DOHH2 (cell line): Measurements from ENCODE around the gene UBAP1.

Experiments used
- H3F3A ChIP-seq: fragments of 200-600 bp; sonication (generic), shearing (Covaris generic); 2 replicates; pipeline ENCODE4 v1.6.0; 2016; ENCODE audit warnings: antibody characterized with exemption, mild to moderate bottlenecking; ENCODE audit not compliant: control insufficient read depth, insufficient read depth
- H3K27ac ChIP-seq: fragments of 200-600 bp; sonication (generic); 2 replicates; pipeline ENCODE4 v1.5.1; 2014; ENCODE audit warnings: low read depth, mild to moderate bottlenecking, low read length, moderate library complexity
- H3K27me3 ChIP-seq: fragments of 200-600 bp; sonication (generic); 2 replicates; pipeline ENCODE4 v1.6.1; 2014; ENCODE audit warnings: mild to moderate bottlenecking, low read length, mixed read lengths; ENCODE audit not compliant: control insufficient read depth
- H3K36me3 ChIP-seq: fragments of 200-600 bp; sonication (generic); 2 replicates; pipeline ENCODE4 v1.6.1; 2014; ENCODE audit warnings: mild to moderate bottlenecking, low read length, moderate library complexity, mixed read lengths; ENCODE audit not compliant: control insufficient read depth
- H3K4me1 ChIP-seq: fragments of 200-600 bp; sonication (generic); 2 replicates; pipeline ENCODE4 v1.6.1; 2014; ENCODE audit warnings: mild to moderate bottlenecking, low read length, mixed read lengths; ENCODE audit not compliant: control insufficient read depth
- H3K4me2 ChIP-seq: fragments of 200-600 bp; sonication (generic); 2 replicates; pipeline ENCODE4 v1.6.0; 2014; ENCODE audit warnings: mild to moderate bottlenecking, low read length, moderate library complexity
- H3K4me3 ChIP-seq: fragments of 200-600 bp; sonication (generic); 2 replicates; pipeline ENCODE4 v1.5.1; 2014; ENCODE audit warnings: mild to moderate bottlenecking, low read length, mixed read lengths
- H3K79me2 ChIP-seq: fragments of 200-600 bp; sonication (generic); 2 replicates; pipeline ENCODE4 v1.6.1; 2014; ENCODE audit warnings: mild to moderate bottlenecking, low read length, mixed read lengths; ENCODE audit not compliant: control insufficient read depth
- H3K9me2 ChIP-seq: fragments of 200-600 bp; sonication (generic); replicated peaks from 2 replicates; pipeline ENCODE4 v1.6.1; 2014; ENCODE audit warnings: mild to moderate bottlenecking, low read length, mixed read lengths; ENCODE audit not compliant: control insufficient read depth
- H3K9me3 ChIP-seq: fragments of 200-600 bp; sonication (generic); 2 replicates; pipeline ENCODE4 v1.6.1; 2014; ENCODE audit warnings: antibody characterized with exemption, low read length, mixed read lengths; ENCODE audit not compliant: control insufficient read depth, insufficient read depth
- H4K20me1 ChIP-seq: fragments of 200-600 bp; sonication (generic); 2 replicates; pipeline ENCODE4 v1.6.0; 2014; ENCODE audit warnings: low read depth, mild to moderate bottlenecking, antibody characterized with exemption, low read length, moderate library complexity; ENCODE audit not compliant: control insufficient read depth, insufficient read depth
- CTCF ChIP-seq: fragments of 200-600 bp; sonication (generic); IDR thresholded peaks from one replicate; pipeline ENCODE4 v1.5.1; 2014; ENCODE audit warnings: antibody characterized with exemption, mild to moderate bottlenecking, low read depth, low read length; ENCODE audit not compliant: poor library complexity, severe bottlenecking
- EZH2phosphoT487 ChIP-seq: fragments of 200-600 bp; sonication (generic); IDR thresholded peaks from 2 replicates; pipeline ENCODE4 v1.6.1; 2017; ENCODE audit warnings: borderline replicate concordance, mild to moderate bottlenecking, antibody characterized with exemption, low read length, moderate library complexity, mixed read lengths

Gene UBAP1

DNA sequence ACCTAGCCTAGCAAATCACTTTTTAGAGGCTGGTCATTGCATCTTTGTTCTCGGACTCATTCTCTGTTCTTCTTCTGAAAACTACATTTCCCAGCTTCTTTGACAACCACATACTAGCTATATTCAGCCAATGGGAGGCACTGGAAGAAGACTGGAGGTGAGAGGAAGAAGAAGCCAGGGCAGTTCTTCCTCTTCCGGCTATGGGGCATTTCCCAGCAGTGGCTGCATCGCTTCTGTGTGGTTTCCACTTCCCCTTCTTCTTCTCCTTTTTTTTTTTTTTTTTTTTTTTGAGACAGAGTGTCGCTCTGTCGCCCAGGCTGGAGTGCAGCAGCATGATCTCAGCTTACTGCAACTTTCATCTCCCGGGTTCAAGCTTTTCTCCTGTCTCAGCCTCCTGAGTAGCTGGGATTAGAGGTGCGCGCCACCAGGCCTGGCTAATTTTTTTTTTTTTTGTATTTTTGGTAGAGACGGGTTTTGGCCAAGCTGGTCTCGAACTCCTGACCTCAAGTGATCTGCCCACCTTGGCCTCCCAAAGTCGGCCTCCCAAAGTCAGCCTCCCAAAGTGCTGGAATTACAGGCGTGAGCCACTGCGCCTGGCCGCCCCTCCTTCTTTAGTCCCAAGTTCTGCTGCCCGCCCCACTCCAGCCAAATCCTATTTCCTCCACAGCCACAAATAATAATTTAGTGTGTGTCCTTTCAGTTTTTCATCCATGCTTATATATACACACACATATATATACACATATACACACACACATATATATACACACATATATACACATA lies 6.9 kb upstream of the UBAP1 start:
- peak overlapping the region; percentile 66 for H3K4me2 ChIP-seq
- TF ChIP-seq CTCF (no peak), EZH2phosphoT487 (no peak)
- H3K36me3 ChIP-seq, result no peaks in the 10 kb centered on the region
- peak overlapping the region; percentile 61 for H3K4me3 ChIP-seq
- H3F3A ChIP-seq, result peaks cover 10% of the 10 kb centered on the region
- H3K27ac ChIP-seq, result peak overlapping the region; percentile 51
- no peaks in the 10 kb centered on the region for H4K20me1 ChIP-seq
- no peaks in the 10 kb centered on the region for H3K27me3 ChIP-seq
- no peaks in the 10 kb centered on the region for H3K9me2 ChIP-seq
- H3K79me2 ChIP-seq, result no peaks in the 10 kb centered on the region
- H3K9me3 ChIP-seq, result no peaks in the 10 kb centered on the region
- H3K4me1 ChIP-seq, result peaks cover 12% of the 10 kb centered on the region

DNA sequence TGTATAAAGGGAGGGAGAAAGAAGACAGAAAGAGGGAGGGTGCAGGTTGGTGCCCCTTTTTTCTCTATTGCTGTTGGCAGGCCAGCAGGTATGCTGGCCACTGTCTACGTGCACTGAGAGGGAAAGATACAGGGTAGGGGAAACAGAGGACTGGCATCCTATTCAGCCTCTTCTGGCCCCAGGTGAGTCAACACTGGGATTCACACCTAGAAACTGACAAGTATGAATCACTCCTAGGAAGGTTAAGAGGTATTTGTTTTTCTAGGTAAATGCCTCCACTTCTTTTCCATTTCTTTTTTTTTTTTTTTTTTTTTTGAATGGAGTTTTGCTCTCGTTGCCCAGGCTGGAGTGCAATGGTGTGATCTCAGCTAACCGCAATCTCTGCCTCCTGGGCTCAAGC lies 2.8 kb upstream of the UBAP1 start:
- H3K79me2 ChIP-seq, result peaks cover 37% of the 10 kb centered on the region
- no peak overlapping the region for H3K27ac ChIP-seq
- TF ChIP-seq CTCF, result no peak
- TF ChIP-seq EZH2phosphoT487, result no peak
- peaks cover 28% of the 10 kb centered on the region for H3K4me1 ChIP-seq
- no peaks in the 10 kb centered on the region for H3K9me2 ChIP-seq
- no peaks in the 10 kb centered on the region for H3K27me3 ChIP-seq
- peaks cover 5% of the 10 kb centered on the region for H3F3A ChIP-seq
- peaks cover 3% of the 10 kb centered on the region; the same call in 1 of the 2 replicates for H3K36me3 ChIP-seq
- H4K20me1 ChIP-seq, result 0 out of 2 replicates have a peak, but pooled peaks cover 7% of the 10 kb centered on the region
- H3K4me2 ChIP-seq, result no peak overlapping the region
- no peak overlapping the region for H3K4me3 ChIP-seq
- no peaks in the 10 kb centered on the region for H3K9me3 ChIP-seq

GRCh38 chr9:34177593-34178435 lies 1.0 kb upstream of the UBAP1 start:
- Histone ChIP-seq H3K4me3 (peak overlapping the region; percentile 88), H3K27ac (peak overlapping the region; percentile 48; the same call in 1 of the 2 replicates), H3F3A (peaks cover 5% of the 10 kb centered on the region)

More at GRCh38 chr9:34177593-34178435, 1.0 kb upstream of the UBAP1 start:
- Histone ChIP-seq H4K20me1 (0 out of 2 replicates have a peak, but pooled peaks cover 7% of the 10 kb centered on the region), H3K27me3 (no peaks in the 10 kb centered on the region), H3K79me2 (peaks cover 54% of the 10 kb centered on the region), H3K36me3 (peaks cover 3% of the 10 kb centered on the region; the same call in 1 of the 2 replicates), H3K4me2 (peak overlapping the region; percentile 90), H3K9me3 (no peaks in the 10 kb centered on the region), H3K9me2 (no peaks in the 10 kb centered on the region), H3K4me1 (peaks cover 16% of the 10 kb centered on the region)
- TF ChIP-seq CTCF, result no peak
- no peak for TF ChIP-seq EZH2phosphoT487
